ENCODE data around the gene PPP1R26. TPM values are rescaled to one million over a fixed set of nuclear protein-coding genes. Genes with fewer than 3 reads are reported as not detected.

Gene PPP1R26
- total and polyA plus RNA-seq, 2 of the 4 experiments (the other 2 are of a cell fraction): 3.8 to 5.6 TPM

- no peak overlapping the region for H3K18ac ChIP-seq (ENCODE audit: low read depth, low read length)
- no peak overlapping the region for H4K8ac ChIP-seq (ENCODE audit: low read depth in 2 of 2, low read length in 2 of 2)
- no peaks in the 10 kb centered on the region for H3K36me3 ChIP-seq (ENCODE audit: control insufficient read depth, insufficient read depth, low read length)
- CTCF ChIA-PET: no interaction called here
- H3K56ac ChIP-seq (ENCODE audit: extremely low read depth, insufficient read depth, low read length): no peak overlapping the region
- H2BK20ac ChIP-seq (ENCODE audit: low read depth, low read length): no peak overlapping the region
- DNase-seq: no peak
- no peak overlapping the region for H3K4me2 ChIP-seq (ENCODE audit: low read depth, low read length)
- no peak overlapping the region for H3K27ac ChIP-seq (ENCODE audit: insufficient read depth, low read length)
- no peak overlapping the region for H3K23ac ChIP-seq (ENCODE audit: low read depth, low read length)
- POLR2A ChIA-PET (ENCODE audit: unreplicated experiment): no interaction called here
- no peak overlapping the region for H3K9ac ChIP-seq (ENCODE audit: low read depth, low read length)
- H3K4ac ChIP-seq (ENCODE audit: low read depth, low read length): no peak overlapping the region
- no peaks in the 10 kb centered on the region for H3K79me1 ChIP-seq (ENCODE audit: low read depth in 1 of 2, low read length in 2 of 2)
- TF ChIP-seq NFE2L2 (IDR thresholded peaks at IDR 0.05; ENCODE audit: low read depth, low read length): no peak
- 82% methylated on average over 11 of the region's 11 CpGs; no CpG with 5 or more reads in 1 of the 2 experiments for WGBS, 2 experiments (ENCODE audit: extremely low coverage in 2 of 2, insufficient read length in 1 of 2)
- no TSS peak for BruUV-seq (replicated peaks)
- H4K20me1 ChIP-seq (ENCODE audit: insufficient read depth, low read length): no peaks in the 10 kb centered on the region
- H3K9me3 ChIP-seq (ENCODE audit: control insufficient read depth, insufficient read depth, low read length): no peaks in the 10 kb centered on the region
- no peak overlapping the region for H4K91ac ChIP-seq (ENCODE audit: insufficient read depth, low read depth, low read length)
- no peak for ATAC-seq (ENCODE audit: low read depth)
- H2AK9ac ChIP-seq (replicated peaks; ENCODE audit: low read depth, low read length, poor library complexity): no peak overlapping the region
- H2BK5ac ChIP-seq (ENCODE audit: low read depth, low read length, poor library complexity, severe bottlenecking): no peak overlapping the region
- no peak overlapping the region for H3K14ac ChIP-seq (replicated peaks; ENCODE audit: low read depth, low read length)
- dilution Hi-C loops (cut with HindIII; ENCODE audit: low sequenced_read_pairs, unreplicated experiment): no loop called here
- peaks cover 2% of the 10 kb centered on the region; the same call in 1 of the 2 replicates for H3K4me1 ChIP-seq (ENCODE audit: control insufficient read depth, insufficient read depth, low read length)
- intact Hi-C loops (cut with micrococcal nuclease): no loop called here
- in situ Hi-C loops (cut with MboI; ENCODE audit: low sequenced_read_pairs): no loop called here
- H3K4me3 ChIP-seq (ENCODE audit: insufficient read depth, low read depth, low read length): no peak overlapping the region
- no peak overlapping the region for H2BK15ac ChIP-seq (ENCODE audit: low read depth, low read length)
- no peak overlapping the region for H2AK5ac ChIP-seq (ENCODE audit: low read depth, low read length)
- no peak overlapping the region for H4K5ac ChIP-seq (ENCODE audit: low read depth, low read length)
- H2AFZ ChIP-seq (replicated peaks; ENCODE audit: low read length, poor library complexity): no peak overlapping the region
- H3K27me3 ChIP-seq (ENCODE audit: control insufficient read depth, insufficient read depth, low read length): peaks cover 5% of the 10 kb centered on the region; the same call in 1 of the 2 replicates
- no peak overlapping the region for H2BK120ac ChIP-seq (ENCODE audit: low read depth, low read length)
- peaks cover 7% of the 10 kb centered on the region for H3K9me1 ChIP-seq (ENCODE audit: insufficient read depth, low read length)
These were observed 17.6 kb upstream of the PPP1R26 start for GRCh38 chr9:135461936-135462335.
